Memory B cell (primary cell): ENCODE results near the gene PALD1.
"Not testable (repeated sequence)": the region's sequence is repeated elsewhere in the genome, so short reads cannot be mapped to it uniquely, and the experiment has no call there.

ENCODE experiments used
- ATAC-seq: fragments of 150-1000 bp; cut with Tn5 transposase; 2 replicates; pipeline ENCODE4 v1.10.0; 2021; ENCODE audit warnings: low read depth, mild to moderate bottlenecking, moderate library complexity
- DNase-seq, 2 donors: peaks; one replicate each; pipeline ENCODE4 v3.0.0; 2022; ENCODE audit warnings: low spot score in 2 of 2
- H3K27ac Mint-ChIP-seq: one replicate; pipeline ENCODE4 v1.8.0; 2022; ENCODE audit warnings: mild to moderate bottlenecking, moderate library complexity, mixed read lengths
- H3K27me3 Mint-ChIP-seq: one replicate; pipeline ENCODE4 v1.8.0; 2022; ENCODE audit warnings: mixed read lengths
- H3K36me3 Mint-ChIP-seq: one replicate; pipeline ENCODE4 v1.8.0; 2022; ENCODE audit warnings: mild to moderate bottlenecking, mixed read lengths
- H3K4me1 Mint-ChIP-seq: one replicate; pipeline ENCODE4 v1.8.0; 2022; ENCODE audit warnings: mixed read lengths
- H3K4me3 Mint-ChIP-seq: one replicate; pipeline ENCODE4 v1.8.0; 2022; ENCODE audit warnings: mild to moderate bottlenecking, moderate library complexity, mixed read lengths
- H3K9me3 Mint-ChIP-seq: one replicate; pipeline ENCODE4 v1.8.0; 2022; ENCODE audit warnings: mixed read lengths

Gene PALD1

DNA sequence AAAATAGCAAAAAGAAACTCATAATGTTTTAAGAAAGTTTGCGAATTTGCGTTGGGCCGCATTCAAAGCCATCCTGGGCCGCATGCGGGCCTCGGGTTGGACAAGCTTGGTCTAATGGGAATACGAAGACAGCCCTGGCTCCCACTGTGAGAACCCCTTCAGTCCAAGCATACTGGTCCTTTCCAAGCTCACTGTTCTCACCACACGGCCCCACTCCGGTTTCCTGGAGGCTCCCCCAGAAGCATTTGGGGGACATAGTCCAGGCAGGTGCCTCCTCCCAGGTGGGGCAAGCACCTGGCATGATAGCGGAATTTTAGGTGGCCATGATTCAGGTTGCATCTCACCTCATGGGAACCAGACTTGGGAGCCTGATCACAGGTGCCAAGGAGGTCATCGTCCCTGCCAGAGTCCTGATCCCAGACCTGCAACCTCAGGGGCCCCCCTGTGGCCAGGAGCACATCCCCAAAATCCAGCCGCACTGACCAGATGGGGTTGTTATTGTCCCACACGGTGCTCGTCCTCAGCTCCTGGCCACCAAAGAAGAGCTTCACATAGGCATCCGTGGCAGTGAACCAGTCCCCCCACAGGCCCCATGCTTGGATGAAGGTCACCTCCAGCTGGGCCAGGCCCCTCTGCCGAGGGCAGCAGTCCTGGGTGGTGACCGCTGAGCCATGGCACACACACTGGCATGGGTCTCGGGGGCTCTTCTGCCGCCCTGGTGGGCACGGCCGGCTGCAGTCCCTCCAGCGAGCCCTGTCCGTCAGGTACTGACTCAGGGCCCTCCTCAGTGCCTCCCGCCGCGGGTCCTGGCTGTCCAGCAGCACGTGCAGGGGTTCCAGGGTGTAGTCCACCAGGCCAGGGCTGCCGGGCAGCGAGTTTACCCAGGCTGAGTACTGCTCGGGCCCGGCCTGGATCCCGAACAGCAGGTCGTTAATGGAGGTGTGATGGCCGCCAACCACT is 119.6 kb downstream of the PALD1 start:
- Mint-ChIP-seq H3K27me3 (peaks cover 6% of the 10 kb centered on the region), H3K9me3 (no peaks in the 10 kb centered on the region), H3K4me1 (peaks cover 5% of the 10 kb centered on the region), H3K36me3 (no peaks in the 10 kb centered on the region), H3K4me3 (no peak overlapping the region), H3K27ac (no peak overlapping the region)
- DNase-seq (no peak), ATAC-seq (no peak)

DNA sequence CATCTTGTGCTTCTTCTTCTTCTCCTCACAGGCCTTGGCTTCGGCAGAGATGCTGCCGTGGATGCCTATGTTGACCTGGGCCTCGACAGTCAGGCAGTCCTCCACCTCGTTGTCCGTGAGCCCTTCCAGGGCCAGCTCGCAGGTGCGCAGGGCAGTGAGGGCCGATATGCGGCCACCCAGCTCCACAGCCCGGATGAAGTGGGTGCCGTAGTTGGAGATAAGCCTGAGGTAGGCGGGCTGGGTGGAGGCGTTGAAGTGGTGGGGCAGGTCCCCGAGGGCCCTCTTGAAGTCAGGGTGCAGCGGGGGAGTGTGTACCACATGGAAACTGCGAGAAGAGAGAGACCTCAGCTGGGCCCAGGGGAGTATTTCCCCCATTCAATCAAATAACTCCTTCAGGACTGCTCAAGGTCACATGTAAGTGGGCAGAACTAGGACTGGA is 120.3 kb downstream of the PALD1 start:
- Mint-ChIP-seq H3K27ac (no peak overlapping the region), H3K4me1 (peaks cover 5% of the 10 kb centered on the region), H3K36me3 (no peaks in the 10 kb centered on the region), H3K27me3 (peaks cover 6% of the 10 kb centered on the region), H3K9me3 (no peaks in the 10 kb centered on the region), H3K4me3 (no peak overlapping the region)
- no peak for DNase-seq
- ATAC-seq = no peak

DNA sequence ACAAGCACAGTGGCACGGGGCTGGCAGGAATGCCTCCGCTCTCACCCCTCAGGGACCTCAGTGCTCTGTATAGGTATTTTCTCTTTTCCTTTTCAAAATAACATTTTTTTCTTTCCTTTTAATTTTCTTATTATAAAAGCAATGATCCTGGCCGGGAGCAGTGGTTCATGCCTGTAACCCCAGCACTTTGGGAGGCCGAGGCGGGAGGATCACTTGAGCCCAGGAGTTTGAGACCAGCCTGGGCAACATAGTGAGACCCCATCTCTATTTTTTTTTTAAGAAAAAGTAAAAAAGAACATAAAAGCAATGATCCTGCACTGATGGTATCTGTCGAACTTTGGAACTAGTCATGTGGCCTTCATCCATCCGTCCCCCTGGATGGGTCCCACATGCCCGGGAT is 120.8 kb downstream of the PALD1 start:
- H3K36me3 Mint-ChIP-seq = no peaks in the 10 kb centered on the region
- no peaks in the 10 kb centered on the region for H3K9me3 Mint-ChIP-seq
- ATAC-seq (no peak), DNase-seq (no peak)
- H3K4me3 Mint-ChIP-seq = no peak overlapping the region
- H3K27me3 Mint-ChIP-seq = peaks cover 6% of the 10 kb centered on the region
- H3K27ac Mint-ChIP-seq = no peak overlapping the region
- peaks cover 5% of the 10 kb centered on the region for H3K4me1 Mint-ChIP-seq

DNA sequence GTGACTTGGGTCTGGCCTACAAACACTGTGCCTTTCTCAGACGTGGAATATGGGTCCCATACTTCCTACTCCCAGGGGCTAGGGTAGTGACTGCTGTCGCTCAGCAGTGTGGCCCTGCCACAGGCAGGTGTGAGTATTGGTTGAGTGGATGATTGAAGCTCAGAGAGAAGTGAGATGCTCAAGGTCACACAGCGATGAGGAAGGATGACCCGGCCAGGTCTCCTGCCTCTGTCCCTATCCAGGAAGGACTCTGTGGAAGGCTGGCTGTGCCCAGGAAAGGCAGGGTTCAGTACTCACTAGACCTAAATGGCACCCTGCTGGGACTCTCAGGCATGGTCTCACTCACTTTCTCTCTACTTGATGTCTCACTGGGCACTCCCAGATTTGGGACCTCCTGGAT is 121.2 kb downstream of the PALD1 start:
- peaks cover 4% of the 10 kb centered on the region for H3K27me3 Mint-ChIP-seq
- H3K36me3 Mint-ChIP-seq = no peaks in the 10 kb centered on the region
- H3K4me1 Mint-ChIP-seq = peaks cover 3% of the 10 kb centered on the region
- no peak overlapping the region for H3K27ac Mint-ChIP-seq
- H3K4me3 Mint-ChIP-seq = no peak overlapping the region
- no peak for DNase-seq
- no peak for ATAC-seq
- no peaks in the 10 kb centered on the region for H3K9me3 Mint-ChIP-seq

DNA sequence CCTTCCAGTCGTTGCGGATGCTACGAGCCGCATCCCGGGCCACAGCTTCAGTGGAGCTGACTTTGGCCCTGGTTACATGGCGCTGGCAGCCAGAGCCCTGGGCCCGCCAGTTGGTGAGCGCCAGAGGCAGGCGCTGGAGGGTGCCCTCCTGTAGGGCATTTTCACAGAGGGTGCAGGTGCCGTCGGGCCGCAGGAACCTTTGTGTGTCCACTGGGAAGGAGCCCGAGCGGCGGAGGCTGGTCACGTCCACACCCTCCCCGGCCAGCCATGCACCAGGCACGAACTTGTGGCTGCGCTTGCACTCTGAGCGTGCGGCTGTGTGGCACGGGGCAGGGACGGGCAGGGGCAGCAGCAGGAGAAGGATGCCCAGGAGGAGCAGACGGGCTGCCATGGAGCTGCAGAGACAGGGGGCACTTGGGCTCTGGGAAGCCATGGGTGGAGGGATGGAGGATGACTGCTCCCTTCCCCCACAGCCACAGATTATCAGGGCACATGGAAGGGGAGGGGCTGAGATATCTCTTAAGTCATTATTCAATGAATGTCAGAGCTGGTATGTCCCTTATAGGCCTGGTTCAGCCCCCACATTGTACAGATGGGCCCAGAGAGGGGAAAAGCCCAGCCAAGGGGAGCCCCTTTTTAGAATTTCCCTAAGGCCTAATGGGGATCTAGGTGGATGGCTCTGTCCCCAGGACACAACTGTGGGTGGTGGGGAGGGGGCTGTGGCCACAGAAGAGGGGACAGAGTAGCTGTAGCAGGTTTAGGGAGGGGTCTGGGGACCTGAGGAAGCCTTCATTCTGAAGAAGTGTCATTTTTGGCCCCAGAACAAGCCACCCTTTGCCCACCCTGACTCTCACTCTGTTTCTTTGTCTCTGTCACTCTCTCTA is 122.2 kb downstream of the PALD1 start:
- DNase-seq (no peak), ATAC-seq (no peak)
- Mint-ChIP-seq H3K27me3 (no peaks in the 10 kb centered on the region), H3K9me3 (no peaks in the 10 kb centered on the region), H3K4me3 (no peak overlapping the region), H3K27ac (no peak overlapping the region), H3K4me1 (no peaks in the 10 kb centered on the region), H3K36me3 (no peaks in the 10 kb centered on the region)

DNA sequence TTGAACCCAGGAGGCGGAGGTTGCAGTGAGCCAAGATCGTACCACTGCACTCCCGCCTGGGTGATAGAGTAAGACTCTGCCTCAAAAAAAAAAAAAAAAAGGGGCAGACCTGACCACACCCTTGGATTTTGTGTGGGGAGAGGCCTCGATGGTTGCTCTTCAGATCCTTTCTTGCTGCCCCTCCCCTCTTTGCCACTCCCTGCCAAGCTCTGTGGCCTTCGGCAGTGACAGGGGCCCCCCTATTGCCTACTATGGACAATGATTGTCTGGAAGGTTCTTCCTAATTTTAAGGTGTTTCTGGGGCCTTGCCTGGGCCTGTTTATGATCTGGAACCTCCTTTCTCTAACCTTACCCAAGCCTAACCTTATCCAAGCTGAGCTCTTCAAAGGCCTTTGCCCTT is 123.2 kb downstream of the PALD1 start:
- Mint-ChIP-seq H3K36me3 (no peaks in the 10 kb centered on the region), H3K4me1 (no peaks in the 10 kb centered on the region)

DNA sequence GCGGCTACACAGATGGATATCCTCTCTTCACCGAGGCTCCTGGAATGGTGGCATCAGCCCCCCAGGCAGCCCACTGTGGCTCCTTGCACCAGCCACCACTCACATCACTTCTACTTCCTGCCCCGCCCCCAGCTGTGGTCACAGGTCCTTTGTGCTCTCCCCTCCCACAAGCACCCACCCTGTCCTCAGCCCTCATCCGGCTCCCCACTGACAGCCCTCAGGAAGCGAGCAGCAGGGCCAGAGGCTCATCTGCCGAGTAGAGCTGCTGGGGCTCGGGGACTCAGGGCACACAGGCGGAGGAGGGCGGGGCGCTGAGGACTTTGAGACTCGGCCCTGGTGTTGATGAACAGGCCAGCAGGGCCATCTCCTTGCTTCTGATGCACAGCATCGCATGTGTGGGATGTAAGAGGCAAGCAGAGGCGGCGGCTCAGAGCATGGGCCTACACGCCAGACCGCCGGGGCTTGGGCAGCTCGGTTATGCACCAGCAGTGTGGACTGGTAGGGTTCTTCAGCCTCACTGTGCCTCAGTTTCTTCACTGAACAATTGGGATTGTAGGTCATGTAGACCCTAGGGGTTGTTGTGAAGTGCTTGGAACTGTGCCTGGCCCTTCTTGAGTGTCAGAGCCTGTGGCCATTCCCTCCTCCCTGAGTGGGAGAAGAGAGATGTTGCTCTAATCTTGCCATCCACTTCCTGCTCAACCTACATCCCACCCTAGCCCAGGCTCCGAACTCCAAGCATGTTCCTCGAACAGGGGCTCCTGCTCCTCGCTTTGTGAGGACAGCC is 124.3 kb downstream of the PALD1 start, which contains the start of gene PRF1:
Gene PRF1 (minus strand): TSS at position 77 of the 784 bp plus-strand sequence. CDS start 1,839 bp downstream, outside the sequence.
- Mint-ChIP-seq H3K4me1 (no peaks in the 10 kb centered on the region), H3K4me3 (no peak within 1 kb of the TSS), H3K9me3 (no peaks in the 10 kb centered on the region), H3K36me3 (no peaks in the 10 kb centered on the region), H3K27ac (no peak within 1 kb of the TSS), H3K27me3 (no peaks in the 10 kb centered on the region)
- ATAC-seq (no peak), DNase-seq (no peak)

More for the DNA sequence above, 123.2 kb downstream of the PALD1 start:
- Mint-ChIP-seq H3K9me3 (no peaks in the 10 kb centered on the region), H3K27me3 (no peaks in the 10 kb centered on the region), H3K4me3 (no peak overlapping the region), H3K27ac (no peak overlapping the region)
- ATAC-seq (no peak), DNase-seq (no peak)

DNA sequence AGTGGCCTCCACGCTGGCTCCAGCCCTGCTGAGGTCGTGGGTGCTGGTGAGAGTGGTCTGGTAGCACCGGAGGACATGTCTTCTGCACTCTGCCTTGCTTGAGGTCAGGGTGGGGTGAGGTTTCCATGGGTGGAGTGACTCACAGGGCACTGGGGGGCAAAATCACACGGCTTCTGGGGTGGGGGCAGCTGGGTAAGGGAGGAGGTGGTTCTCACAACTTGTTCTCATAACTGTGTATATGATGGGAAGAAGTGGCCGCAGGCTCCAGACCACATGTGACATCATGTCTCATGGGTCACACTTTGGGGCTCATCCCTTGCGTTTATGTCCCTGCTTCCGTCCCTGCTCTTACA is 124.9 kb downstream of the PALD1 start:
- no peaks in the 10 kb centered on the region for H3K36me3 Mint-ChIP-seq
- no peaks in the 10 kb centered on the region for H3K4me1 Mint-ChIP-seq

DNA sequence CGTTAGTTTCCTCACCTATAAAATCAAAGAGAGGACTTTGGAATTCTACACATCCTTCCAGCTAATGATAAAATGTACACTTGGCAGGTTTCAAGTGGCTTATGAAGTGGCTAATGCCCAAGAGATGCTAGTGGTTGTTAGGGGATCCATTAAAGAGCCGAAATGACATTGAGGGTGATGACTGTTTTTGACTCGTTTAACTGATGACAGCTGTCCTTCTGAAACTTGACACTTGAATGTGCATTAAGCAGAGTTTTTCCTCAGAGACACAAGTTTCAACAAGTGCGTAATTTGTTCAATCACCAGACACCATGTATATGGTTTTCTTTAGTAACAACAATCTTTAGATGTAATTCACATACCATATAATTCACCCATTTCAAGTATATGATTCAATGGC is 125.5 kb downstream of the PALD1 start:
- no peak overlapping the region for H3K27ac Mint-ChIP-seq
- H3K9me3 Mint-ChIP-seq = no peaks in the 10 kb centered on the region
- H3K4me3 Mint-ChIP-seq = no peak overlapping the region
- no peaks in the 10 kb centered on the region for H3K4me1 Mint-ChIP-seq
- no peaks in the 10 kb centered on the region for H3K36me3 Mint-ChIP-seq
- DNase-seq = no peak
- no peaks in the 10 kb centered on the region for H3K27me3 Mint-ChIP-seq
- no peak for ATAC-seq

More for the DNA sequence above, 124.9 kb downstream of the PALD1 start:
- H3K27ac Mint-ChIP-seq = no peak overlapping the region
- H3K9me3 Mint-ChIP-seq = no peaks in the 10 kb centered on the region
- H3K4me3 Mint-ChIP-seq = no peak overlapping the region
- ATAC-seq = no peak
- DNase-seq = no peak
- no peaks in the 10 kb centered on the region for H3K27me3 Mint-ChIP-seq

DNA sequence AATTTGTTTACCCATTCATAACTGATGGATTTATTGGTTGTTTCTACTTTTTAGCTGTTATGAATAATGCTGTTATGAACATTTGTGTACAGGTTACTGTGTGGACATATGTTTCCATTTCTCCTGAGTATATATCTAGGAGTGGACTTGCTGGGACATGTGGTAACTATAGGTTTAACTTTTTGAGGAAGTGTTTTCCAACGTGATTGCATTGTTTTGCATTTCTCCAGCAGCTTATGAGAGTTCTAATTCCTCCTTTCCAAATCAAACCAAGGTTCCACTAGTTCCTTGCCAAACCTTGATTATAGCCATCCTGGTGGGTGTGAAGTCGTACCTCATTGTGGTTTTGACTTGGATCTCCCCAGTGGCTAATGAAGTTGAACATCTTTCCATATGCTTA is 126.6 kb downstream of the PALD1 start:
- H3K27me3 Mint-ChIP-seq = no peaks in the 10 kb centered on the region
- H3K4me3 Mint-ChIP-seq = no peak overlapping the region
- no peaks in the 10 kb centered on the region for H3K4me1 Mint-ChIP-seq
- no peaks in the 10 kb centered on the region for H3K9me3 Mint-ChIP-seq
- ATAC-seq (no peak), DNase-seq (no peak)
- H3K27ac Mint-ChIP-seq = no peak overlapping the region
- no peaks in the 10 kb centered on the region for H3K36me3 Mint-ChIP-seq

DNA sequence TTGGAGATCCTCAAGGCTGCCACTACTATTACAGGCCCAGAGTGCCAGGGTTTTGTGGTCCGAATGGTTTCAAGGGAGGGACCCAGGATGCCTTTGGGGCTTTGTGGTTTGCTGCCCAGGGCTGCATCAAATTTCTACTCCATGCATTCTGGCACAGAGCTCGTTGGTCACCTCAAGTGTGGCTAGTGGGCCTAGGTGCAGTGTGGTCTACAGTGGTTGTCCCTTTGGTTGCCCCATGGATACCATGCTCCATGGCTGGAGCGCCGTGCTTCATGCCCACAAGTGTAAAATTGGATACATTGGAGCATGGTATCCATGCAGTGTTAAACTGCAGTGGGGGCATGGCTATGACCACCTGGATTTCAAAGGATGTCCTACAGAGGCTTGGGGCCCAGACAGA is 129.4 kb downstream of the PALD1 start:
- DNase-seq (no peak), ATAC-seq (no peak)
- no peaks in the 10 kb centered on the region for H3K4me1 Mint-ChIP-seq
- no peaks in the 10 kb centered on the region for H3K36me3 Mint-ChIP-seq
- no peaks in the 10 kb centered on the region for H3K27me3 Mint-ChIP-seq
- no peak overlapping the region for H3K27ac Mint-ChIP-seq
- no peak overlapping the region for H3K4me3 Mint-ChIP-seq
- H3K9me3 Mint-ChIP-seq = peaks cover 2% of the 10 kb centered on the region

DNA sequence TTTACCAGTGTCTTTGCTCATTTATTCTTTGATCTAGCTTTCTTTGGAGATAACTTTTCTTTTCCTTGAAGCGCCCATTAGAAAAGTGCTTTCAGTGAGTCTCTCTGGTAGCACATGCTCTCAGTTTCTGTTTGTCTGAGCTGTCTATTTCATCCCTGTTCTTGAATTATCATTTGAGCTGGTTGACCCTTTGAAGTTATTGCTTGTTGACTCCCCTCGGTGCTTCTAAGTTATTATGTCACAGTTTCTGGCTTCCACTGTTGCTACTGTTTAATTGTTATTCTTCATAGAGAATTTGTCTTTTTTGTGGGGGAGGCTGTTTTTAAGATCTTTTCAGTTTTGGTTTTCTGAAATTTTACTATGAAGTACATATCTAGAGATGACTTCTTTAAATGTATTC is 135.4 kb downstream of the PALD1 start:
- no peak overlapping the region for H3K4me3 Mint-ChIP-seq
- H3K27ac Mint-ChIP-seq = no peak overlapping the region
- H3K36me3 Mint-ChIP-seq = no peaks in the 10 kb centered on the region
- no peaks in the 10 kb centered on the region for H3K4me1 Mint-ChIP-seq
- peaks cover 5% of the 10 kb centered on the region for H3K9me3 Mint-ChIP-seq
- H3K27me3 Mint-ChIP-seq = peaks cover 10% of the 10 kb centered on the region
- DNase-seq (no peak), ATAC-seq (no peak)

DNA sequence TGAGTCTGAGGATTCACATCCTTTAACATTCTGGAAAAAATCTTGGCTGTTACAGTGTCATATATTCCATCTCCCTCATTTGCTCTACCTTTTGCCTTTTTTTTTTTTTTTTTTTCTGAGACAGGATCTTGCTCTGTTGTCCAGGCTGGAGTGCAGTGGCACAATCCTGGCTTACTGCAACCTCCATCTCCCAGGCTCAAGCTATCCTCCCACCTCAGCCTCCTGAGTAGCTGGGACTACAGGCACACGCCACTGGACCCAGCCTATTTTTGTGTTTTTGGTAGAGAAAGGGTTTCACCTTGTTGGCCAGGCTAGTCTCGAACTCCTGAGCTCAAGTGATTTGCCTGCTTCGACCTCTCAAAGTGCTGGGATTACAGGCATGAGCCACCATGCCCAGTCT is 135.8 kb downstream of the PALD1 start:
- not testable (repeated sequence) for H3K27me3 Mint-ChIP-seq, H3K4me3 Mint-ChIP-seq, DNase-seq, H3K36me3 Mint-ChIP-seq, ATAC-seq, H3K27ac Mint-ChIP-seq, H3K4me1 Mint-ChIP-seq, H3K9me3 Mint-ChIP-seq

DNA sequence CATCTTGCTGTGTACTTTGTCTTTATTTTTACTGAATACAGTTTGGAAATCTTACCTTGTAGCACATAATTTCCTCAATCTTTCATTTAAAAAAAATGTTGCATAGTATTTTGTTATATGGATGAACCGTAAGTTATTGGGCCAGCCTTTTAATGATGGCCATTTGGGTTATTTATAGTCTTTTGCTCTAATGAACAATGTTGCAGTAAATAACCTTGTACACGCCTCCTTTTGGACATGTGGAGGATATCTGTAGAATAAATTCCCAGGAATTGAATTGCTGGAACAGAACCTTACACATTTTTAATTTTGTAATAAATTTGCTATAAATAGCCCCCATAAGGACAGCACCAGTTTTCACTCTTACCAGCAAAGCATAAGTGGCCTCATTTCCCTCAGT is 136.6 kb downstream of the PALD1 start:
- Mint-ChIP-seq H3K9me3 (peaks cover 8% of the 10 kb centered on the region), H3K4me3 (no peak overlapping the region), H3K27me3 (peaks cover 10% of the 10 kb centered on the region), H3K27ac (no peak overlapping the region), H3K4me1 (no peaks in the 10 kb centered on the region), H3K36me3 (peaks cover under 1% of the 10 kb centered on the region)
- ATAC-seq = no peak
- no peak for DNase-seq
